ENCODE results near the gene PLCB4. TPM values are rescaled to one million over a fixed set of nuclear protein-coding genes. Genes with fewer than 3 reads are reported as not detected.

PLCB4 gene
- total RNA-seq, 4 donors from 2014 or later = 17.4 to 264 (median 28.1) TPM

DNA sequence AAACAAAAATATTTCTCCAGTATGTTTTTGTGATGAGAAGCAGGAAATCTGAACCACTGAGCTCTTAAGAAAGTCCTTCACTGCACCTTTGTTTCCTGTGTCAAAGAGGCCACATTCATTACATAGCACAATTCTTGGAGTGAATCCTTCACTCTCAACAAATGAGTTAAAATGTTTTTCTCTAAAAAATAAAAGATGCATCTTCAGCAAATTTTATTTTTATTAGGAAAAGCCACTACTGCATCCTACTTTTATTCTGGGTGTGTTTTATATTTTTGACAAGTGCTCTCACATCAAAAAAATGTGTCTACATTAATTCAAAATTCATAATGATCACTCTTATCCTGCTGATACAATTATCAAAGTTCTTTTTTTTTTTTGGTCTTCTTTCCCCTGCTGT is 76.3 kb downstream of the PLCB4 start:
- intact Hi-C loops (cut with DNase I; ENCODE audit: low total_unique reads) = no loop called here
- no peak for TF ChIP-seq POLR2A (IDR thresholded peaks at IDR 0.05)
- TF ChIP-seq, protein P1, sequence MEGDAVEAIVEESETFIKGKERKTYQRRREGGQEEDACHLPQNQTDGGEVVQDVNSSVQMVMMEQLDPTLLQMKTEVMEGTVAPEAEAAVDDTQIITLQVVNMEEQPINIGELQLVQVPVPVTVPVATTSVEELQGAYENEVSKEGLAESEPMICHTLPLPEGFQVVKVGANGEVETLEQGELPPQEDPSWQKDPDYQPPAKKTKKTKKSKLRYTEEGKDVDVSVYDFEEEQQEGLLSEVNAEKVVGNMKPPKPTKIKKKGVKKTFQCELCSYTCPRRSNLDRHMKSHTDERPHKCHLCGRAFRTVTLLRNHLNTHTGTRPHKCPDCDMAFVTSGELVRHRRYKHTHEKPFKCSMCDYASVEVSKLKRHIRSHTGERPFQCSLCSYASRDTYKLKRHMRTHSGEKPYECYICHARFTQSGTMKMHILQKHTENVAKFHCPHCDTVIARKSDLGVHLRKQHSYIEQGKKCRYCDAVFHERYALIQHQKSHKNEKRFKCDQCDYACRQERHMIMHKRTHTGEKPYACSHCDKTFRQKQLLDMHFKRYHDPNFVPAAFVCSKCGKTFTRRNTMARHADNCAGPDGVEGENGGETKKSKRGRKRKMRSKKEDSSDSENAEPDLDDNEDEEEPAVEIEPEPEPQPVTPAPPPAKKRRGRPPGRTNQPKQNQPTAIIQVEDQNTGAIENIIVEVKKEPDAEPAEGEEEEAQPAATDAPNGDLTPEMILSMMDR (IDR thresholded peaks at IDR 0.05) = no peak
- no peak overlapping the region for H3K4me3 ChIP-seq
- no peaks in the 10 kb centered on the region for H3K4me1 ChIP-seq
- no peak overlapping the region for H3K27ac ChIP-seq
- no peaks in the 10 kb centered on the region for H3K36me3 ChIP-seq
- H3K27me3 ChIP-seq = no peaks in the 10 kb centered on the region
- DNase-seq = no peak
- H3K9me3 ChIP-seq = no peaks in the 10 kb centered on the region

DNA sequence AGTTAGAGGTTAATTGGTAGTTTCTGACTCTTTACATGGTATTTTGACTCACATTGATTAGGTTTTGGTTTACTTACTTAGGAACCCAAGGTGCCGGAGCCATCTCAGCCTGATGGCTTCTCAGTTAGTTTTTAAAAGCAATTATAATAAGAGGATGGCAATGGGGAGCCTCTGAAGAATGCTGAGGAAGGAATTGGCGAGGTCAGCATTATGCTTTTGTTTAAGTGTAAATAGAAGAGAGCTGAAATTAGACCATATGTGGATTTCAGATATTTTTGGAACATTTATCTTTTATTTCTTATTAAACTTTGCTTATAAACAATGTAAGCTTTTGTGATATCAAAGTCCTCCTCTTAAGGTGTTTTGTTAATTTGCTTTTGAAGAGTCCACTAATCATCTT is 77.8 kb downstream of the PLCB4 start:
- Histone ChIP-seq H3K27ac (no peak overlapping the region), H3K36me3 (no peaks in the 10 kb centered on the region), H3K9me3 (no peaks in the 10 kb centered on the region), H3K4me3 (no peak overlapping the region), H3K4me1 (no peaks in the 10 kb centered on the region), H3K27me3 (no peaks in the 10 kb centered on the region)
- intact Hi-C loops (cut with DNase I; ENCODE audit: low total_unique reads) = no loop called here
- no peak for DNase-seq
- no peak for TF ChIP-seq POLR2A (IDR thresholded peaks at IDR 0.05)
- TF ChIP-seq, protein P1 (IDR thresholded peaks at IDR 0.05) = no peak

DNA sequence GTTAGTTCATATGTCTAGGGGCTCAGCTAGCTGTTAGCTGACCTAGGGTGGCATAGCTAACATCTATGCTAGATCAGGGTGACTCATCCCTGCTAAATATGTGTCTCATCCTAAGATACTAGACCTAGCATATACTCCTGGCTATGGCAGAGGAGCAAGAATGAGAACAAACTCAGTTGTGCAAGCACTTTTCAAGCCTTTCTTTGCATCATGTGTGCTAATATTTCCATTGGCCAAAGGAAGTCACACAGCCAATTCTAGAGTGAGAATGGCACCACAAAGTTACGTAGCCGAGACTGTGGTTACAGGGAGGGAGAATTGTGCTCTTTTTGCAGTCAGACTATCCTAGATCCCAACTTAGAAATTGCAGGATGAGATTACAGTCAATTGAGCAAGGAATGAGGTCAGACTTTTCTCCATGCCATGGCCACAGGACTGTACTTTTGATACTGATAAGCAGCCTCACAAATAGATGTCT is 78.7 kb downstream of the PLCB4 start:
- DNase-seq = no peak
- Histone ChIP-seq H3K27ac (no peak overlapping the region), H3K9me3 (no peaks in the 10 kb centered on the region), H3K36me3 (no peaks in the 10 kb centered on the region), H3K4me3 (no peak overlapping the region), H3K4me1 (no peaks in the 10 kb centered on the region), H3K27me3 (no peaks in the 10 kb centered on the region)
- no peak for TF ChIP-seq POLR2A (IDR thresholded peaks at IDR 0.05)
- TF ChIP-seq, protein P1 (IDR thresholded peaks at IDR 0.05) = no peak
- intact Hi-C loops (cut with DNase I; ENCODE audit: low total_unique reads) = no loop called here

DNA sequence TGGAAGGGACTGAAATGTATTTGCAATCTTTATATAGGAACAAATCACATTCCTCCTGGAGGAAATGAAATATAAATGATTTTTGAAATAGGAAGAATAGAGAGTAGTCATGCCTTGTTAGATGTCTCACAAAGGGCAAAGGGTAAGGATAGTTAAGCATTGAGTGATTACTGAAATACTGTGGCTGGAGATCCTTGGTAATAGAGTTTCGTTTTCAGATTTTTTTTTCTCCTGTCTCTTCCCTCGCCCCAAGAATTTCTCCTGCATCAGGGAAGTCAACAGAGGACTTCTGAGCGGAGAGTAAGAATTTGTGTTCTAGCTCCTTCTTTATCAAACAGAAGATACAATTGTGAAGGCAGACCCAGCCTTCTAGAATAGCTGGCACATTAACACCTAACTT is 79.4 kb downstream of the PLCB4 start:
- intact Hi-C loops (cut with DNase I; ENCODE audit: low total_unique reads) = no loop called here
- Histone ChIP-seq H3K36me3 (no peaks in the 10 kb centered on the region), H3K27me3 (no peaks in the 10 kb centered on the region), H3K4me3 (no peak overlapping the region), H3K4me1 (no peaks in the 10 kb centered on the region), H3K27ac (no peak overlapping the region), H3K9me3 (no peaks in the 10 kb centered on the region)
- no peak for DNase-seq
- no peak for TF ChIP-seq POLR2A (IDR thresholded peaks at IDR 0.05)
- TF ChIP-seq, protein P1 (IDR thresholded peaks at IDR 0.05) = no peak

DNA sequence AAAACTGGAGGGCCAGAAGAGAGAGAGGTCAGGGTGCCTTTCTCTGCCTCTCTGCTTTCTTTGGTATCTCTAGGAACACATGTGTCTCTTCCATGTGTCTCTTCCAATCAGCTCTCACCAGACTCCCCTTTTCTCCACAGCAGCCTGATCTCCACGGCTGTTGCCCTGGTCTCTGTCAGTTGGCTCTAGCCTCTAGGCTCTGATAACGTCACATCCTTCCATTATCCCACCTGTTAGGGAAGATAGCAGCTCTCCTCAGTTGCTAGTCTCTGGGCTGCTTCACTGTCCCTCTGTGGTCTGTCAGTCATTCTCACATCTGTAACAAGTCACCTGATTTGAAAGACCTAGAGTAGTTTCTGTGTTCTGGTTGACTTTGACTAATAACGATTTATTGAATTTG is 80.2 kb downstream of the PLCB4 start:
- H3K27me3 ChIP-seq = no peaks in the 10 kb centered on the region
- H3K27ac ChIP-seq = no peak overlapping the region
- no peak for DNase-seq
- intact Hi-C loops (cut with DNase I; ENCODE audit: low total_unique reads) = no loop called here
- no peak for TF ChIP-seq POLR2A (IDR thresholded peaks at IDR 0.05)
- TF ChIP-seq, protein P1 (IDR thresholded peaks at IDR 0.05) = no peak
- no peaks in the 10 kb centered on the region for H3K9me3 ChIP-seq
- H3K36me3 ChIP-seq = no peaks in the 10 kb centered on the region
- H3K4me1 ChIP-seq = no peaks in the 10 kb centered on the region
- no peak overlapping the region for H3K4me3 ChIP-seq
